ENCODE results near the gene EML6.
"Not testable (repeated sequence)": the region's sequence is repeated elsewhere in the genome, so short reads cannot be mapped to it uniquely, and the experiment has no call there.

Gene EML6

GRCh38 chr2:54845514-54845913 is 122.1 kb downstream of the EML6 start:
- DNase-seq (ENCODE audit: low read depth): no peak

DNA sequence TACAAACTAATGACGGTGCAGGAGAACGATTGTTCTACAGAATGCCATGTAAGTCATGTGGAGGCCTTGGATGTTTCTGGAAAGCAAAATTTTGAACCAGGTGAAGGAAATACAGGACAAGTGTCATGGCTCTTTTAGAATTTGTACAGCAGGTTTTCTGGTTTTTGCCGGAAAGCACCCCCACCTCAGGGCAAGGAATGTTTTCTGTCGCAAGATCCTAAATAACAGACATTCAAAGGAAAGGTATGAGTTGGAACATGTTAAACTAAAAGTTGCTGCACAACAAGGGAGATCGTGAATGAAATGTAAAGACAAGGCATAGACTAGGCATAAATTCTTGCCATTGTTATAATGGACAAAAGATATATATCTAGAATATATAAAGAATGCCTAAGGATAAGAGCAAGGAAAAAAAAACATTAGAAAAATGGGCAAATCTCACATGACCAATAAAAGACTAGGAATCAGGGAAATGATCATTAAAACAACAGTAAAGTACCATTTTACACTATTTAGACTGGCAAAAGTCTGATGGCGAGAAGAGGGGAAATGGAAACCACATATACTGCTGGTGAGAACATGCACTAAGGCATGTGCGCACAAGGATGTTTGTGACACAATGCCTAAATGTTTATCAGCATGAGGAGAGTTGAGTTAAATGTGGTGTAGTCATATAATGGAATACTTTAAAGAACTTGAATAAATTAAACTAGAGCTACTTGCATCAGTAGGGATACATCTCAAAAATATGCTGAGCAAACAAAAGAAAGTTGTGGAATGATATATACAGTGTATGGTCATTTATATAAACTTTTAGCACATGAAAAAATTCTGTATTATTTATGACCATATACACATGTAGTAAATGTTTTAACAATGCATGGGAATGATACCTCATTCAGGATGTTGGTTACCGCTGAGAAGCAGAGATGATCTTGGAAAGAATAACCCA is 127.0 kb downstream of the EML6 start:
- no peak for DNase-seq (ENCODE audit: low read depth)

DNA sequence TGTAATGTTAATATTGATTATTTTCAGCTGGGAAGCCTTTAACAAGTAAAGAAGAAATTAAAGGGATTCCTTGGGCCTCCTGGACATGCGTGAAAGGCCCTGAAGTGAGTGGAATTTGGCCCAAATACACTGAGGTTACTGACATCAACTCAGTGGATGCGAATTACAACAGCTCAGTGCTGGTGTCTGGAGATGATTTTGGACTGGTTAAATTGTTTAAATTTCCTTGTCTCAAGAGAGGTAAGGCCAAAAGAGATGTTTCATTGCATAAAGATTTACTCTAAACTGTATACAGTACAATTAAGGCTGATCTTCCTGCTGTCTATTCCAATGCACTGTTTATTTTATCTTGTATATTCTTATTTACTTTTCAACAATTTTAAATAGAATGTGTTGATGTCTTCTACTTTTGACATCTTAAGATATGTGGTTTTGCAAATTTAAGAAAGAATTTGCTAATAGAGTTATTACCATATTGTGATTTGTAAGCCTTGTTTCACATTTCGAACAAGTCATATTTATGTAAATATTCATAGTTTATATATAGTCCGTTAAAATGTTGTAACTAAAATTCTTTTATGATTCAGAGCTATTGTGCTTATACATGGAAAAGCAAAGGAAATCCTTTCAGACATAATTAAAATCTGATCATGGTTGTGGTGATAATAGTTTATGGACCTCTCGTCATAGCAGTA is 130.3 kb downstream of the EML6 start:
- DNase-seq (ENCODE audit: low read depth): peak; percentile 6

GRCh38 chr2:54855434-54855833 is 132.0 kb downstream of the EML6 start:
- DNase-seq (ENCODE audit: low read depth): no peak

- peak; percentile 15 for DNase-seq (ENCODE audit: low read depth)
Observed at GRCh38 chr2:54858021-54858681, 134.7 kb downstream of the EML6 start.

DNA sequence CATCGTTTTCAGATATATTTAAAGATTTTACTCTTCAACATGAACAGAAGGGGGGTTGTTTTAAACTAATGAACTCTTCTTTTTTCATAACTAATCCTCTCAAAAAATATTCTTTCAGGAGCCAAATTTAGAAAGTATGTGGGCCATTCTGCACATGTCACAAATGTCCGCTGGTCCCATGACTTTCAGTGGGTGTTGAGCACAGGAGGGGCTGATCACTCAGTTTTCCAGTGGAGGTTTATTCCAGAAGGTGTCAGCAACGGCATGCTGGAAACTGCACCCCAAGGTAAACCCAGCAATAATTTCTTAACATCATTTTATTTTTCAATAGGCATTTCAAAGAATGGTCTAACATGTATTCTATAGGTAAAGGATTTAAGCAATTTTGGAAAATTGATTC is 136.0 kb downstream of the EML6 start:
- no peak for DNase-seq (ENCODE audit: low read depth)

GRCh38 chr2:54859997-54860701 is 136.7 kb downstream of the EML6 start:
- DNase-seq (ENCODE audit: low read depth): no peak

DNA sequence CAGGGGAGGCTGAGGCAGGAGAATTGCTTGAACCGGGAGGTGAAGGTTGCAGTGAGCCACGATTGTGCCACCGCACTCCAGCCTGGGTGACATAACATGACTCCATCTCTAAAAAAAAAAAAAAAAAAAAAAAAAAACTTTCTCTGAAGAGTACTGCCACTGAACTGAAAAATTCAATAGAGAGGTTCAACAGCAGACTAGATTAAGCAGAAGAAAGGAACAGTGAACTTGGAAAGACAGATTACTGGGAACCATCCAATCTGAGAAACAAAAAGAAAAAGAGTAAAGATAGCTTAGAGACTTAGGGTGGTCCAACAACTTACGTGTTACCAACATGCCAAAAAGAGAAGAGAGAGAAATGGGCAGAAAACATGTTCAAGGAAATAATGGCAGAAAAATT is 138.8 kb downstream of the EML6 start:
- DNase-seq (ENCODE audit: low read depth): no peak

DNA sequence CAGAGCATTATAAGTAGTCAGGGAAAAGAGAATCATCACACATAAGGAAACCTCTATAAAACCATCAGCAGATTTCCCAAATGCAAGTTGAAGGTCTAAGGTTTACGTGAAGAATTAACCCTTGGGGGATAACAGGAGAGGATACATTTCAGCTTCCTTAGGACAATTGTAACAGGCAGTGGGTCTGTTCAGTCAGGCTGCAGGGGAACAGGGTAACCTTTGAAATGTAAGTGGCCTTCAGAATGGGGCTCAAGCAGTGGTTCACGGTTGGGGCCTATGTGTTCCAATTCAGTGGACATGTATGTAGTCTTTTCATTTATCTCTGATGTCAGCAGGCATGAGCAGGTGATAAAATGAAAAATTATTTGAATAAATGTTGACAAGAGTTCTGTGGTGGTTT is 139.3 kb downstream of the EML6 start:
- no peak for DNase-seq (ENCODE audit: low read depth)

- no peak for DNase-seq (ENCODE audit: low read depth)
Observed at GRCh38 chr2:54863660-54864059, 140.2 kb downstream of the EML6 start.

- DNase-seq (ENCODE audit: low read depth): no peak
Observed at GRCh38 chr2:54864096-54864495, 140.6 kb downstream of the EML6 start.

GRCh38 chr2:54864727-54865126 is 141.3 kb downstream of the EML6 start:
- no peak for DNase-seq (ENCODE audit: low read depth)

DNA sequence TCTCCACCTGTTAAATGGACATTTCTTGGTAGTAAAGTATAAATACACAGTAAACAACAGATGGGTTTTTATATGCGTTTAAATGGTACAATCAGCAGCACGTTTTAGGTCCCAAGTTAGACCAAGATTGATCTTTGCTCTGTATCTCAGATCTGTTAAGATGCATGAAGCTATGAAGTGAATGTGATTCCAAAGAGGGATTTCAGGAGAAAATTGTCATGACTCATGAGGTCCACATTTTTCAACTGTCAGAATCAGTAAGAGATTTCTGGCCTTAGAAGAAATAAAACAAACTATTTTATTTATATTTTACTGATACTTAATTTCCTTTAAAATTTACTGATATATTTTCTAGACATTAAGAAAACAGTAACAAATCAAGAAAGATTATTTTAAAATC is 142.7 kb downstream of the EML6 start:
- DNase-seq (ENCODE audit: low read depth): no peak

- DNase-seq (ENCODE audit: low read depth): no peak
Observed at GRCh38 chr2:54866868-54867267, 143.4 kb downstream of the EML6 start.

GRCh38 chr2:54867457-54867856 is 144.0 kb downstream of the EML6 start:
- no peak for DNase-seq (ENCODE audit: low read depth)

GRCh38 chr2:54871457-54872107 is 148.1 kb downstream of the EML6 start:
- DNase-seq (ENCODE audit: low read depth): peak; percentile 56

GRCh38 chr2:54872780-54873179 is 149.3 kb downstream of the EML6 start:
- DNase-seq (ENCODE audit: low read depth): no peak

DNA sequence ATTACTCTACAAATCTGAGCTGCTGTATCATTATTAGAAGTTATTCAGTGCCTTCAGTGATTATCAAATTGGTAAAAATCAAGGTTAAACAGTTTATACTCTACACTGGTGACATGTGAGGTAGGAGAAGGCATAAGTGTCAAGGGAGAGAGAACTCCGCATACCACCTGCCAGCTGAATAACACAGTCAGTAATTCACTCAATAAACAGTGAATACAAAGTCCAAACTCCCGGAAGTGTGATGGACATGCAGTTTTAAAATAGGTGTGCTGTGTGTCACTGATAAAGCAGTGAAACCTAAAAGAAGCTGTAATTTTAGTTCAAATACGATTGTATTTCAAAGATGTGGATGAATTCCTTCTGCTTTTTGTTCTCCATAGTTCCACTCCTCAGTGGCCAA is 149.8 kb downstream of the EML6 start:
- not testable (repeated sequence) for DNase-seq (ENCODE audit: low read depth)

DNA sequence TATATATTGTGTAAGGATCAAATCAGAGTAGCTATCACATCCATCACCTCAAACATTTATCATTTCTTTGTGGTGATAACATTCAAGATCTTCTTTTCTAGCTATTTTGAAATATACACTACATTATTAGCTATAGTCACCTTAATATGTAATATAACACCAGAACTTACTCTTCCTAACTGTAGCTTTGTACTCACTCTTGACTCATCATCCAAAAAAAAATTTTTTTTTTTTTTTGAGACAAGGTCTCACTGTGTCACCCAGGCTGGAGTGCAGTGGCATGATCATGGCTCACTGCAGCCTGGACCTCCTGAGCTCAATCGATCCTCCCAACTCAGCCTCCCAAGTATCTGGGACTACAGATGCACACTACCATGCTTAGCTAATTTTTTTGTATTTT is 153.3 kb downstream of the EML6 start:
- no peak for DNase-seq (ENCODE audit: low read depth)

GRCh38 chr2:54878182-54878581 is 154.7 kb downstream of the EML6 start:
- no peak for DNase-seq (ENCODE audit: low read depth)

DNA sequence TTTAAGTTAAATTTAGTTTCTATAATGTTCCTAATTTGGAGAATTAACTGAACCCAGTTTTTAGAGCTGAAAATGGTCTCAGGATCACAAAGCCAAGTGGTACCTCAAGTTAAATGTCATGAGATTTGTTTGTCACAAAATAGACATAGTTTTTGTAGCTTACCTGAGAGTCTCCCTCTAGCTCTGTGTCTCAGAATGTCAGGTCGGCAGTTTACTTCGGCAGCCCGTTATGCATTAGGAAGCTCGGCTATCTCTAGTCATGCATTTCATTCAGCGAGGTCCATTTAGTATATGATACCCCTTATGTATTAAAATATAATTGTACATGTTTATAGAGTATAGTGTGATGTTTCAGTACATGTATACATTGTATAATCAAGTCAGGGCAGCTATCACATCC is 155.6 kb downstream of the EML6 start:
- no peak for DNase-seq (ENCODE audit: low read depth)

All from fibroblast of gingiva (primary cell).